AG09319 (cell line): Measurements from ENCODE around the gene FZD1.

ENCODE experiments used
- DNase-seq: peaks from one replicate; pipeline ENCODE4 v3.0.0-alpha.2; 2010; ENCODE audit warnings: low read depth; ENCODE audit errors: extremely low read depth
- TF ChIP-seq, protein P1 (sequence below): IDR thresholded peaks from 2 replicates; pipeline ENCODE4 v1.5.1; 2011; ENCODE audit warnings: low read depth, mild to moderate bottlenecking, inconsistent platforms, low read length, moderate library complexity

FZD1 gene

DNA sequence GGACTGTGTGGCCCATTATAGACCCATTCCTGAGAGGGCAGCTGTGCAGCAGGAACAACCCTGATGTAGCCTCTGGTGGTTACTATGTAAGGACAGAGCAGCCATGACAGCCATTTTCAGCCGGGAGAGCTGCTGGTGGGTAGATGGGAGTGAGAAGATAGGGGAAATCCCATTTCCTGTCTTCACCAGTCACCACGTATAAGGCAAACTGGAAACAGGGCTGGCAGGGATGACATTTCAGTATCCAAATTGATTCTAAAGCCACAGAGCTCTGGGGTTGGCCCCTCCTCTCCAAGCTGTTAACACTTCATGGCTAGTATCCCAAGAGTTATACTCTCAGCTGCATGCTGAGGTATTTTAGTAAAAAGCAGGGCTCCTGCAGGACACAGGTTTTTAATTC lies 15.2 kb upstream of the FZD1 start:
- DNase-seq = no peak
- TF ChIP-seq, protein P1, sequence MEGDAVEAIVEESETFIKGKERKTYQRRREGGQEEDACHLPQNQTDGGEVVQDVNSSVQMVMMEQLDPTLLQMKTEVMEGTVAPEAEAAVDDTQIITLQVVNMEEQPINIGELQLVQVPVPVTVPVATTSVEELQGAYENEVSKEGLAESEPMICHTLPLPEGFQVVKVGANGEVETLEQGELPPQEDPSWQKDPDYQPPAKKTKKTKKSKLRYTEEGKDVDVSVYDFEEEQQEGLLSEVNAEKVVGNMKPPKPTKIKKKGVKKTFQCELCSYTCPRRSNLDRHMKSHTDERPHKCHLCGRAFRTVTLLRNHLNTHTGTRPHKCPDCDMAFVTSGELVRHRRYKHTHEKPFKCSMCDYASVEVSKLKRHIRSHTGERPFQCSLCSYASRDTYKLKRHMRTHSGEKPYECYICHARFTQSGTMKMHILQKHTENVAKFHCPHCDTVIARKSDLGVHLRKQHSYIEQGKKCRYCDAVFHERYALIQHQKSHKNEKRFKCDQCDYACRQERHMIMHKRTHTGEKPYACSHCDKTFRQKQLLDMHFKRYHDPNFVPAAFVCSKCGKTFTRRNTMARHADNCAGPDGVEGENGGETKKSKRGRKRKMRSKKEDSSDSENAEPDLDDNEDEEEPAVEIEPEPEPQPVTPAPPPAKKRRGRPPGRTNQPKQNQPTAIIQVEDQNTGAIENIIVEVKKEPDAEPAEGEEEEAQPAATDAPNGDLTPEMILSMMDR = no peak

DNA sequence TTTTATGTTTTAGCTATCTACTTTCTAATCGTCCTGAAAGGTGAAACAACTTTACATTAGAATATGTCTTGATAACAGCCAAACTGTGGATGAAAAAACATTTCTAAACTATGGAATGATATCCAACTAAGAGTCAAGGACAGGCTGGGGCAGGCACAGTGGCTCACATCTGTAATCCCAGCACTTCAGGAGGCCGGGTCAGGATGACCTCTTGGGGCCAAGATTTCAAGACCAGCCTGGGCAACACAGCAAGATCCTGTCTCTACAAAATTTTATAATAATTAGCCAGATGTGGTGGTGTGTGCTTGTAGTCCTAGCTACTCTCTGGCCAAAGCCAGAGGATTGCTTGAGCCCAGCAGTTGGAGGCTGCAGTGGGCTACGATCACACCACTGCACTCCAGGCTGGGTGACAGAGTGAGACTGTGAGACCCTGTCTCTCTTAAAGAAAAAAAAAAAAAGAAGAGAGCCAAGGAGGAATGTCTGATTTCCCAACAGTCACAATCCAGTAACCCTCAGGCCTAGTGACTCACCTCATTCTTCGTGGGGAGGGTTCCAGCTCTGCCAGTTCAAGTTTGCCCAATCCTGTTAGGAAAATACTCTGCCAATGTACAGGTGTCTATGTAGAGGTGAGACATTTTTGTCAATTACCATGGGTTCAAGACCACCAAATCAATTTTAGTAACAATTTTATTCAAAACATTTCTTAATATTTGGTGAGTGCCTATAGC lies 14.6 kb upstream of the FZD1 start:
- TF ChIP-seq, protein P1 = no peak
- DNase-seq = no peak

DNA sequence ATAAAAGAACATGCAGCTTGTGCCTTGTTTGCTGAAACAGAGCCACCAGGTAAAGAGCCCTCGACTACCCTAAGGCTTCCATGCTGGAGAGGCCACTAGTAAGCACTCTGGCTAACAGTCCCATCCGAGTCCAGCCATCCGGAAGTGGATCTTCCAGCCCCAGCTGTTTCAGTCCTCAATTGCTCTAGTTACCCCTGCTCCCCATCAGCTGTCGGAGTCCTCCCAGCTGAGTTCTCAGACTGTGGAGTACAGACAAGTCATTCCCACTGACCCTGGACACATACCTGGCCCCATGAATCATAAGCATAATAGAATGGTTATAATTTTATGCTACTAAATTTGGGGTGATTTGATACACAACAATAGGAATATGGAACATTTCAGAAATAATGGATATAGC lies 13.5 kb upstream of the FZD1 start:
- TF ChIP-seq, protein P1 = no peak
- DNase-seq = no peak

DNA sequence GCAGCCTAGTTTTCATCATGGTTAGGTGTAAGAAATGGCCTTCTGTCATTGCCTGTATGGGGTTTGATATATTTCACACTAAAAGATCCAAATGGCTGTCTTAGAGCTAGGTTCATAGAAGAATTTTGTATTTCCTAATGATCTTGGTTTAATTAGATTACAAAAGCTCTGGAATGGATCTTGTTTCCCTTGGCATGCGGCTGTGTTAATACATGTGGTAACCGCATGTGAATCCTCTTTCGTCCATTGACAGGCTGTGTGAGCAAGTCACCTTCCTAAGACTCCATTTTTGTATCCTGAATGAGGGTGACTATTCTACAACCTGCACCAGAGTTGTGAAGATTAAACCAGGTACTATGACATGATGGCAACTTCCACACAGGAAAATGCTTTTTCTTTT lies 12.4 kb upstream of the FZD1 start:
- TF ChIP-seq, protein P1 = no peak

DNA sequence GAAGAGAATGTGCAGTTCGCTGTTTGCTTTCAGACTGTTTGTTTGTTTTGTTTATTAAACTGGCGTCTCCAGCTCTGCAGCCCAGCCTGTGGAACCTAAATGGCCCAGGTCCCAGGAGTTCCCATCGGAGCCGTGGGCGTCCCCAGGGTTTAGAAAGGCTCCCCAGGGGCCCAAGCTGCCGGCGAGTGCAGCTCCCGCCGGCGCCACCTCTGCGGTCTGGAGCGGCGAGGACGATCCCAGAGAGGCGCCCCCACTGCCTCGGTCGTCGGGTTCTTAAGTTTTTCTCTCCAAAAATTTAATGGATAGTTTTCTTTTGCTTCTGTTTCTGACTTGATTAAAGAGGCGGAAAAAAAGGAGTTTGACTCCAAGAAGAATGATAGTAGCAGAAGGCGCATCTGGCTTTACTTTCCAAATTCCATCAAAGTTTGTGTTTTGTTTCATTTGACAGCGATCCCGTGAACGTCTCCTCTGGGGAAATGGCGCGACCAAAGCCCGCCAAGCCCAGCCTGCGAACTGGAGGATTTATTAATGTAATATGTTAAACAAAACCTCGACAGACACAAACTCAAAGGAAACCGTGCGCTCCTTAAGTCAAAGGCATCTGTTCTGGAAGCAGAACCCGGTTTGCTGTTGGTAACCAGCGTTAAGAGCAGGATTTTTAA lies 718 bp upstream of the FZD1 start:
- no peak for DNase-seq
- TF ChIP-seq, protein P1 = no peak; the same call in 1 of the 2 replicates

More for the DNA sequence above, 12.4 kb upstream of the FZD1 start:
- DNase-seq = no peak

DNA sequence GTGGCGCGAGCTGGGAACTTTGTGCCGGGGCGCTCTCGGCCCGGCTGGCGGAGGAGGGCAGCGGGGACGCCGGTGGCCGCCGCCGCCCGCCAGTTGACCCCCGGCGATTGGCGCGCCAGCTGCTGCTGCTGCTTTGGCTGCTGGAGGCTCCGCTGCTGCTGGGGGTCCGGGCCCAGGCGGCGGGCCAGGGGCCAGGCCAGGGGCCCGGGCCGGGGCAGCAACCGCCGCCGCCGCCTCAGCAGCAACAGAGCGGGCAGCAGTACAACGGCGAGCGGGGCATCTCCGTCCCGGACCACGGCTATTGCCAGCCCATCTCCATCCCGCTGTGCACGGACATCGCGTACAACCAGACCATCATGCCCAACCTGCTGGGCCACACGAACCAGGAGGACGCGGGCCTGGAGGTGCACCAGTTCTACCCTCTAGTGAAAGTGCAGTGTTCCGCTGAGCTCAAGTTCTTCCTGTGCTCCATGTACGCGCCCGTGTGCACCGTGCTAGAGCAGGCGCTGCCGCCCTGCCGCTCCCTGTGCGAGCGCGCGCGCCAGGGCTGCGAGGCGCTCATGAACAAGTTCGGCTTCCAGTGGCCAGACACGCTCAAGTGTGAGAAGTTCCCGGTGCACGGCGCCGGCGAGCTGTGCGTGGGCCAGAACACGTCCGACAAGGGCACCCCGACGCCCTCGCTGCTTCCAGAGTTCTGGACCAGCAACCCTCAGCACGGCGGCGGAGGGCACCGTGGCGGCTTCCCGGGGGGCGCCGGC lies 870 bp downstream of the FZD1 start:
- DNase-seq = no peak
- TF ChIP-seq, protein P1 = no peak

DNA sequence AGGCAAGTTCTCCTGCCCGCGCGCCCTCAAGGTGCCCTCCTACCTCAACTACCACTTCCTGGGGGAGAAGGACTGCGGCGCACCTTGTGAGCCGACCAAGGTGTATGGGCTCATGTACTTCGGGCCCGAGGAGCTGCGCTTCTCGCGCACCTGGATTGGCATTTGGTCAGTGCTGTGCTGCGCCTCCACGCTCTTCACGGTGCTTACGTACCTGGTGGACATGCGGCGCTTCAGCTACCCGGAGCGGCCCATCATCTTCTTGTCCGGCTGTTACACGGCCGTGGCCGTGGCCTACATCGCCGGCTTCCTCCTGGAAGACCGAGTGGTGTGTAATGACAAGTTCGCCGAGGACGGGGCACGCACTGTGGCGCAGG lies 1.4 kb downstream of the FZD1 start:
- no peak for DNase-seq
- TF ChIP-seq, protein P1 = no peak
